K562 (cell line): ENCODE measurements around the gene CRELD2. TPM values are rescaled to one million over a fixed set of nuclear protein-coding genes. Genes with fewer than 3 reads are reported as not detected.

ENCODE experiments used
- DIDO1 ChIP-seq: fragments of 450-650 bp; IDR thresholded peaks from 2 replicates; pipeline ENCODE4 v1.6.1; 2016; ENCODE audit warnings: low read depth, missing biosample characterization, missing genetic modification characterization
- POLR2G ChIP-seq: fragments of 200-400 bp; formaldehyde crosslinking; IDR thresholded peaks from 2 replicates; pipeline ENCODE4 v1.6.1; 2017; ENCODE audit warnings: low read depth, mild to moderate bottlenecking, antibody characterized with exemption, low read length, moderate library complexity
- polyA plus RNA-seq, 8 experiments: library from polyadenylated mRNA; depleted of rRNA in 4 of 8; stranded (reverse) in 5 of 8; unstranded in 3 of 8; fragments of >200 nt; fragmentation: Nextera tagmentation in 2 of 8; fragmentation: Illumina TruSeq in 1 of 8; extraction: Ambion mirVana in 2 of 8; extraction: Trizol in 1 of 8; gene quantifications; 2 replicates each; pipeline versions ENCODE4 v1.2.1 to v1.2.3, GENCODE V29; 2011 to 2014; ENCODE audit warnings: inconsistent platforms in 1 of 8, missing spikeins in 1 of 8
- total RNA-seq, 7 experiments: library from RNA; depleted of rRNA in 6 of 7; stranded (reverse); fragments of >200 nt in 6 of 7; fragmentation: Illumina TruSeq in 2 of 7; extraction: Trizol in 2 of 7; gene quantifications; 2 replicates each; pipeline versions ENCODE4 v1.2.1 to v1.2.3, GENCODE V29; 2011 to 2021; ENCODE audit warnings: low replicate concordance in 1 of 7
- TF ChIP-seq, protein P1 (sequence below), 2 experiments: fragments of 450-650 bp; formaldehyde crosslinking in 1 of 2; IDR thresholded peaks; 2 replicates each; pipeline versions ENCODE4 v1.4.0 to v1.6.1; 2014 to 2020; ENCODE audit warnings: mild to moderate bottlenecking in 2 of 2, borderline replicate concordance in 1 of 2, low read depth in 1 of 2
- TF ChIP-seq, protein P2 (sequence below), 2 experiments: fragments of 450-650 bp; IDR thresholded peaks; 2 replicates each; pipeline ENCODE4 v1.6.1; 2016; ENCODE audit warnings: mild to moderate bottlenecking in 2 of 2, borderline replicate concordance in 1 of 2, low read depth in 1 of 2, moderate library complexity in 1 of 2

Gene CRELD2
- total and polyA plus RNA-seq, 9 of the 15 experiments (the other 6 are each of a cell fraction or from before 2014, with no cell fraction given): 0.96 to 25.3 (median 8.8) TPM

DNA sequence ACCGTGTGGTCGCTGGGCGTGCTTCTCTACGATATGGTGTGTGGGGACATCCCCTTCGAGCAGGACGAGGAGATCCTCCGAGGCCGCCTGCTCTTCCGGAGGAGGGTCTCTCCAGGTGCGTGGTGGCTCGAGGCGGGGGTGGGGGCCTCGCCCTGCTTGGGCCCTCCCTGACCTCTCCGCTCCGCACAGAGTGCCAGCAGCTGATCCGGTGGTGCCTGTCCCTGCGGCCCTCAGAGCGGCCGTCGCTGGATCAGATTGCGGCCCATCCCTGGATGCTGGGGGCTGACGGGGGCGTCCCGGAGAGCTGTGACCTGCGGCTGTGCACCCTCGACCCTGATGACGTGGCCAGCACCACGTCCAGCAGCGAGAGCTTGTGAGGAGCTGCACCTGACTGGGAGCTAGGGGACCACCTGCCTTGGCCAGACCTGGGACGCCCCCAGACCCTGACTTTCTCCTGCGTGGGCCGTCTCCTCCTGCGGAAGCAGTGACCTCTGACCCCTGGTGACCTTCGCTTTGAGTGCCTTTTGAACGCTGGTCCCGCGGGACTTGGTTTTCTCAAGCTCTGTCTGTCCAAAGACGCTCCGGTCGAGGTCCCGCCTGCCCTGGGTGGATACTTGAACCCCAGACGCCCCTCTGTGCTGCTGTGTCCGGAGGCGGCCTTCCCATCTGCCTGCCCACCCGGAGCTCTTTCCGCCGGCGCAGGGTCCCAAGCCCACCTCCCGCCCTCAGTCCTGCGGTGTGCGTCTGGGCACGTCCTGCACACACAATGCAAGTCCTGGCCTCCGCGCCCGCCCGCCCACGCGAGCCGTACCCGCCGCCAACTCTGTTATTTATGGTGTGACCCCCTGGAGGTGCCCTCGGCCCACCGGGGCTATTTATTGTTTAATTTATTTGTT is 44.6 kb downstream of the CRELD2 start (continued):
- TF ChIP-seq, protein P1, sequence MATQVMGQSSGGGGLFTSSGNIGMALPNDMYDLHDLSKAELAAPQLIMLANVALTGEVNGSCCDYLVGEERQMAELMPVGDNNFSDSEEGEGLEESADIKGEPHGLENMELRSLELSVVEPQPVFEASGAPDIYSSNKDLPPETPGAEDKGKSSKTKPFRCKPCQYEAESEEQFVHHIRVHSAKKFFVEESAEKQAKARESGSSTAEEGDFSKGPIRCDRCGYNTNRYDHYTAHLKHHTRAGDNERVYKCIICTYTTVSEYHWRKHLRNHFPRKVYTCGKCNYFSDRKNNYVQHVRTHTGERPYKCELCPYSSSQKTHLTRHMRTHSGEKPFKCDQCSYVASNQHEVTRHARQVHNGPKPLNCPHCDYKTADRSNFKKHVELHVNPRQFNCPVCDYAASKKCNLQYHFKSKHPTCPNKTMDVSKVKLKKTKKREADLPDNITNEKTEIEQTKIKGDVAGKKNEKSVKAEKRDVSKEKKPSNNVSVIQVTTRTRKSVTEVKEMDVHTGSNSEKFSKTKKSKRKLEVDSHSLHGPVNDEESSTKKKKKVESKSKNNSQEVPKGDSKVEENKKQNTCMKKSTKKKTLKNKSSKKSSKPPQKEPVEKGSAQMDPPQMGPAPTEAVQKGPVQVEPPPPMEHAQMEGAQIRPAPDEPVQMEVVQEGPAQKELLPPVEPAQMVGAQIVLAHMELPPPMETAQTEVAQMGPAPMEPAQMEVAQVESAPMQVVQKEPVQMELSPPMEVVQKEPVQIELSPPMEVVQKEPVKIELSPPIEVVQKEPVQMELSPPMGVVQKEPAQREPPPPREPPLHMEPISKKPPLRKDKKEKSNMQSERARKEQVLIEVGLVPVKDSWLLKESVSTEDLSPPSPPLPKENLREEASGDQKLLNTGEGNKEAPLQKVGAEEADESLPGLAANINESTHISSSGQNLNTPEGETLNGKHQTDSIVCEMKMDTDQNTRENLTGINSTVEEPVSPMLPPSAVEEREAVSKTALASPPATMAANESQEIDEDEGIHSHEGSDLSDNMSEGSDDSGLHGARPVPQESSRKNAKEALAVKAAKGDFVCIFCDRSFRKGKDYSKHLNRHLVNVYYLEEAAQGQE (IDR thresholded peaks at IDR 0.05; ENCODE audit: borderline replicate concordance): no peak
- TF ChIP-seq, protein P1 (CRISPR knock-in tag; IDR thresholded peaks at IDR 0.05; ENCODE audit: low read depth): no peak
- TF ChIP-seq POLR2G (peak; percentile 75), DIDO1 (tag) (no peak)
- TF ChIP-seq, protein P2, sequence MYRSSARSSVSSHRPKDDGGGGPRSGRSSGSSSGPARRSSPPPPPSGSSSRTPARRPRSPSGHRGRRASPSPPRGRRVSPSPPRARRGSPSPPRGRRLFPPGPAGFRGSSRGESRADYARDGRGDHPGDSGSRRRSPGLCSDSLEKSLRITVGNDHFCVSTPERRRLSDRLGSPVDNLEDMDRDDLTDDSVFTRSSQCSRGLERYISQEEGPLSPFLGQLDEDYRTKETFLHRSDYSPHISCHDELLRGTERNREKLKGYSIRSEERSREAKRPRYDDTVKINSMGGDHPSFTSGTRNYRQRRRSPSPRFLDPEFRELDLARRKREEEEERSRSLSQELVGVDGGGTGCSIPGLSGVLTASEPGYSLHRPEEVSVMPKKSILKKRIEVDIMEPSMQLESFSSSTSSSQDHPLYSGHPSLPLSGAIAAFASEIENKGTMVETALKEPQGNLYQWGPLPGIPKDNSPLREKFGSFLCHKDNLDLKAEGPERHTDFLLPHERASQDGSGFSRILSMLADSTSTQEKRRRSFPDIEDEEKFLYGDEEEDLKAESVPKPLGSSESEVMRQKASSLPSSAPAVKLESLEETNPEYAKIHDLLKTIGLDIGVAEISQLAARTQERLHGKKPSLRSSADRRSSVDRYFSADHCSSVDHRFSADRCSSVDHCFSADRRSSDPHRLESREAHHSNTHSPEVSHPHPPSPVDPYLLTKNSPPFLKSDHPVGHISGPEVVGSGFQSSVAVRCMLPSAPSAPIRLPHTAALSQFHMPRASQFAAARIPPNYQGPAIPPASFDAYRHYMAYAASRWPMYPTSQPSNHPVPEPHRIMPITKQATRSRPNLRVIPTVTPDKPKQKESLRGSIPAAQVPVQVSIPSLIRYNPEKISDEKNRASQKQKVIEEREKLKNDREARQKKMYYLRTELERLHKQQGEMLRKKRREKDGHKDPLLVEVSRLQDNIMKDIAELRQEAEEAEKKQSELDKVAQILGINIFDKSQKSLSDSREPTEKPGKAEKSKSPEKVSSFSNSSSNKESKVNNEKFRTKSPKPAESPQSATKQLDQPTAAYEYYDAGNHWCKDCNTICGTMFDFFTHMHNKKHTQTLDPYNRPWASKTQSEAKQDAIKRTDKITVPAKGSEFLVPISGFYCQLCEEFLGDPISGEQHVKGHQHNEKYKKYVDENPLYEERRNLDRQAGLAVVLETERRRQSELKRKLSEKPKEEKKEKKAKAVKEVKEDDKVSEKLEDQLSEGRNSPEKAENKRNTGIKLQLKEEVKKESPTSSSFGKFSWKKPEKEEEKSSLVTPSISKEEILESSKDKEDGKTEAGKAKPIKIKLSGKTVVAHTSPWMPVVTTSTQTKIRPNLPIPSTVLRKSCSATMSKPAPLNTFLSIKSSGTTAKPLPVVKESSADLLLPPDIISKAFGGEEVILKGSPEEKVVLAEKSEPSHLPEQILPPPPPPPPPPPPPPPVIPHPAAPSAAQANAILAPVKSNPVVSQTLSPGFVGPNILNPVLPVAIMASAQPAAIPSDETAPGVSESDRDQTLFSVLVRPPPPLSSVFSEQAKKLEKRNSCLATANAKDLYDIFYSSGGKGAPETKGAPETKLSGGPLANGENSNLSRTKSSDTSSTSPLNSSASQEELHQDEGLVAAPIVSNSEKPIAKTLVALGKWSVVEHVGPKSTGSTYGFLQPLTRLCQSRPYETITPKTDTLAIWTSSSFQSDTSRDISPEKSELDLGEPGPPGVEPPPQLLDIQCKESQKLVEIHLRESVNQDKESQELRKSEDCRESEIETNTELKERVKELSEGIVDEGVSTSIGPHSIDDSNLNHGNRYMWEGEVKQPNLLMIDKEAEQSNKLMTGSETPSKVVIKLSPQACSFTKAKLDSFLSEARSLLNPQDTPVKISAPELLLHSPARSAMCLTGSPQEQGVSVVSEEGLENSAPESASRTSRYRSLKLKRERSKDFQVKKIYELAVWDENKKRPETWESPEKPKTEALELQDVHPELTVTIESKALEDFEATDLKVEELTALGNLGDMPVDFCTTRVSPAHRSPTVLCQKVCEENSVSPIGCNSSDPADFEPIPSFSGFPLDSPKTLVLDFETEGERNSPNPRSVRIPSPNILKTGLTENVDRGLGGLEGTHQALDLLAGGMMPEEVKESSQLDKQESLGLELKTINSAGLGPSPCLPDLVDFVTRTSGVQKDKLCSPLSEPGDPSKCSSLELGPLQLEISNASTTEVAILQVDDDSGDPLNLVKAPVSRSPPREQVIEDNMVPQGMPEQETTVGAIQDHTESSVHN (IDR thresholded peaks at IDR 0.05; ENCODE audit: borderline replicate concordance in 1 of 2, low read depth in 1 of 2): no peak
